A549 (cell line): Measurements from ENCODE around the gene PORCN. TPM values are rescaled to one million over a fixed set of nuclear protein-coding genes. Genes with fewer than 3 reads are reported as not detected.
"Not testable (repeated sequence)": the region's sequence is repeated elsewhere in the genome, so short reads cannot be mapped to it uniquely, and the experiment has no call there.

ENCODE experiments used
- ATAC-seq, 2 experiments: fragments of 200-7000 bp in 1 of 2; fragments of >200 bp in 1 of 2; cut with Nextera tagmentation in 1 of 2; cut with Tn5 transposase in 1 of 2; 3 replicates each; pipeline versions ENCODE4 v1.8.0 to v1.9.1; 2018 to 2020; ENCODE audit warnings: mild to moderate bottlenecking in 1 of 2, moderate library complexity in 1 of 2
- CTCF ChIA-PET: fragments of 300-600 bp; sonication (Branson Sonifier 250); formaldehyde crosslinking; extraction: SDS; loops from one replicate; lab custom pipeline; 2021; ENCODE audit warnings: antibody characterized with exemption, inconsistent platforms; lab: Yijun Ruan, JAX
- POLR2A ChIA-PET: fragments of 350-600 bp; formaldehyde crosslinking; extraction: SDS; loops from one replicate; lab custom pipeline; 2021; ENCODE audit warnings: antibody characterized with exemption, inconsistent platforms; lab: Yijun Ruan, JAX
- DNase-seq, 2 experiments: peaks; one replicate each; pipeline versions ENCODE4 v3.0.0 to v3.0.0-alpha.2; 2011 to 2016; ENCODE audit warnings: low read depth in 1 of 2, low spot score in 1 of 2
- FAIRE-seq: peaks from 2 replicates; lab custom pipeline; 2011; peaks lifted over from hg19 to GRCh38; lab: Jason Lieb, UNC
- H3K27ac ChIP-seq, 2 experiments: fragments of >200 bp; sonication (Bioruptor Twin); formaldehyde crosslinking; 3 replicates each; pipeline ENCODE4 v1.5.1; 2016 to 2017
- H3K4me1 ChIP-seq: fragments of >200 bp; sonication (Bioruptor Twin); formaldehyde crosslinking; 3 replicates; pipeline ENCODE4 v1.6.1; 2016
- H3K4me2 ChIP-seq: fragments of >200 bp; sonication (Bioruptor Twin); formaldehyde crosslinking; 3 replicates; pipeline ENCODE4 v1.6.1; 2016
- H3K4me3 ChIP-seq: fragments of >200 bp; sonication (Bioruptor Twin); formaldehyde crosslinking; 3 replicates; pipeline ENCODE4 v1.5.1; 2016
- H3K9me3 ChIP-seq: fragments of >200 bp; sonication (Bioruptor Twin); formaldehyde crosslinking; 3 replicates; pipeline ENCODE4 v1.6.1; 2016
- CHD2 ChIP-seq: fragments of 150-350 bp; IDR thresholded peaks from 2 replicates; pipeline ENCODE4 v1.6.1; 2014; ENCODE audit warnings: low read length; ENCODE audit not compliant: partially characterized antibody
- EP300 ChIP-seq, 2 experiments: fragments of >200 bp; sonication (Bioruptor Twin); formaldehyde crosslinking; IDR thresholded peaks; 2 replicates in 1 of 2; 3 replicates in 1 of 2; pipeline ENCODE4 v1.6.1; 2016 to 2017
- ESRRA ChIP-seq: fragments of 150-350 bp; IDR thresholded peaks from 2 replicates; pipeline ENCODE4 v1.6.1; 2014; ENCODE audit warnings: mild to moderate bottlenecking, low read length, borderline replicate concordance
- FOSL2 ChIP-seq, 2 experiments: fragments of 450-650 bp in 1 of 2; fragments of >200 bp in 1 of 2; sonication (Bioruptor Twin) in 1 of 2; formaldehyde crosslinking; IDR thresholded peaks; 2 replicates each; pipeline versions ENCODE4 v1.5.0 to v1.6.1; 2016 to 2020; ENCODE audit warnings: mild to moderate bottlenecking in 1 of 2, moderate library complexity in 1 of 2
- HEYL ChIP-seq: fragments of 250-450 bp; sonication (Bioruptor Pico); IDR thresholded peaks from 2 replicates; pipeline ENCODE4 v1.8.0; 2021; ENCODE audit warnings: mild to moderate bottlenecking, moderate library complexity
- HOXB5 ChIP-seq: fragments of 250-450 bp; sonication (Bioruptor Pico); IDR thresholded peaks from 2 replicates; pipeline ENCODE4 v1.5.0; 2020; ENCODE audit warnings: mild to moderate bottlenecking, moderate library complexity
- NPAS2 ChIP-seq: fragments of 250-450 bp; sonication (Bioruptor Pico); IDR thresholded peaks from 2 replicates; pipeline ENCODE4 v1.8.0; 2022; ENCODE audit warnings: mild to moderate bottlenecking, moderate library complexity, borderline replicate concordance
- NR3C1 ChIP-seq: fragments of >200 bp; sonication (Bioruptor Twin); formaldehyde crosslinking; IDR thresholded peaks from 3 replicates; pipeline ENCODE4 v1.6.1; 2017
- POLR2A ChIP-seq: IDR thresholded peaks from 2 replicates; pipeline ENCODE4 v1.6.1; 2012; ENCODE audit warnings: mild to moderate bottlenecking, low read length
- SREBF2 ChIP-seq: fragments of 450-650 bp; IDR thresholded peaks from 2 replicates; pipeline ENCODE4 v1.6.1; 2014; ENCODE audit warnings: mild to moderate bottlenecking, moderate library complexity
- TFCP2L1 ChIP-seq: fragments of 250-450 bp; sonication (Bioruptor Pico); IDR thresholded peaks from 2 replicates; pipeline ENCODE4 v1.5.0; 2021; ENCODE audit warnings: mild to moderate bottlenecking
- ZC3H11A ChIP-seq: fragments of 450-650 bp; IDR thresholded peaks from 2 replicates; pipeline ENCODE4 v1.6.1; 2014; ENCODE audit warnings: antibody characterized with exemption, mild to moderate bottlenecking
- WGBS: methylation state at CpG from one replicate; pipeline ENCODE4 v1.1.6; 2017; ENCODE audit errors: missing lambda C conversion rate; 5-methylcytosine and 5-hydroxymethylcytosine counted together
- polyA plus RNA-seq, 4 experiments: library from polyadenylated mRNA; depleted of rRNA in 3 of 4; stranded (reverse); fragments of >200 nt; fragmentation: RNase III in 1 of 4; extraction: RNeasy Plus Mini Kit Qiagen cat#74134 plus additional on column Dnase treatment in 1 of 4; gene quantifications; 2 replicates in 3 of 4; 3 replicates in 1 of 4; pipeline ENCODE4 v1.2.3, GENCODE V29; 2011 to 2017
- TF ChIP-seq, protein P1 (sequence below): fragments of >200 bp; sonication (Bioruptor Twin); formaldehyde crosslinking; IDR thresholded peaks from 3 replicates; pipeline ENCODE4 v1.6.1; 2016
- TF ChIP-seq, protein P2 (sequence below): fragments of 250-450 bp; sonication (Bioruptor Pico); IDR thresholded peaks from 2 replicates; pipeline ENCODE4 v1.5.0; 2021; ENCODE audit warnings: mild to moderate bottlenecking, moderate library complexity, borderline replicate concordance
- TF ChIP-seq, protein P3 (sequence below): fragments of >200 bp; sonication (Bioruptor Twin); formaldehyde crosslinking; IDR thresholded peaks from 2 replicates; pipeline ENCODE4 v1.6.1; 2016
- TF ChIP-seq, protein P4 (sequence below): fragments of 200-600 bp; sonication (generic); IDR thresholded peaks from 2 replicates; pipeline ENCODE4 v1.6.1; 2016; ENCODE audit warnings: antibody characterized with exemption, mild to moderate bottlenecking, moderate library complexity

The PORCN gene
- polyA plus RNA-seq, 2 of the 4 experiments (the other 2 are of a cell fraction), result 9.4 to 18.6 TPM

- ChIA-PET POLR2A (interaction anchor here (1.2 to 2.0 kb wide), 2 partner anchors 9 to 25 kb away, joined by 3 to 6 read pairs; partner anchors contain the start of genes RBM3 and TBC1D25), CTCF (no interaction called here)
- no peaks in the 10 kb centered on the region for H3K4me1 ChIP-seq
- no peaks in the 10 kb centered on the region for H3K9me3 ChIP-seq
- H3K27ac ChIP-seq, result no peak overlapping the region
- DNase-seq, result no peak
- TF ChIP-seq ESRRA, result no peak
- TF ChIP-seq NR3C1, result no peak
- no peak for TF ChIP-seq POLR2A
- no peak for TF ChIP-seq SREBF2
- TF ChIP-seq, protein P1, sequence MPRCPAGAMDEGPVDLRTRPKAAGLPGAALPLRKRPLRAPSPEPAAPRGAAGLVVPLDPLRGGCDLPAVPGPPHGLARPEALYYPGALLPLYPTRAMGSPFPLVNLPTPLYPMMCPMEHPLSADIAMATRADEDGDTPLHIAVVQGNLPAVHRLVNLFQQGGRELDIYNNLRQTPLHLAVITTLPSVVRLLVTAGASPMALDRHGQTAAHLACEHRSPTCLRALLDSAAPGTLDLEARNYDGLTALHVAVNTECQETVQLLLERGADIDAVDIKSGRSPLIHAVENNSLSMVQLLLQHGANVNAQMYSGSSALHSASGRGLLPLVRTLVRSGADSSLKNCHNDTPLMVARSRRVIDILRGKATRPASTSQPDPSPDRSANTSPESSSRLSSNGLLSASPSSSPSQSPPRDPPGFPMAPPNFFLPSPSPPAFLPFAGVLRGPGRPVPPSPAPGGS, result no peak
- TF ChIP-seq, protein P2, sequence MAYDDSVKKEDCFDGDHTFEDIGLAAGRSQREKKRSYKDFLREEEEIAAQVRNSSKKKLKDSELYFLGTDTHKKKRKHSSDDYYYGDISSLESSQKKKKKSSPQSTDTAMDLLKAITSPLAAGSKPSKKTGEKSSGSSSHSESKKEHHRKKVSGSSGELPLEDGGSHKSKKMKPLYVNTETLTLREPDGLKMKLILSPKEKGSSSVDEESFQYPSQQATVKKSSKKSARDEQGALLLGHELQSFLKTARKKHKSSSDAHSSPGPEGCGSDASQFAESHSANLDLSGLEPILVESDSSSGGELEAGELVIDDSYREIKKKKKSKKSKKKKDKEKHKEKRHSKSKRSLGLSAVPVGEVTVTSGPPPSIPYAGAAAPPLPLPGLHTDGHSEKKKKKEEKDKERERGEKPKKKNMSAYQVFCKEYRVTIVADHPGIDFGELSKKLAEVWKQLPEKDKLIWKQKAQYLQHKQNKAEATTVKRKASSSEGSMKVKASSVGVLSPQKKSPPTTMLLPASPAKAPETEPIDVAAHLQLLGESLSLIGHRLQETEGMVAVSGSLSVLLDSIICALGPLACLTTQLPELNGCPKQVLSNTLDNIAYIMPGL (CRISPR knock-in tag), result no peak
- TF ChIP-seq CHD2, result no peak
- TF ChIP-seq TFCP2L1 (CRISPR knock-in tag), result no peak
- no peak for TF ChIP-seq ZC3H11A
- no peak for TF ChIP-seq EP300 (IDR thresholded peaks at IDR 0.05)
- H3K4me3 ChIP-seq, result no peak overlapping the region
- no peak for ATAC-seq
- no peak for FAIRE-seq
- 88% methylated on average over 3 of the region's 3 CpGs for WGBS
- H3K4me2 ChIP-seq, result no peak overlapping the region
Measured at GRCh38 chrX:48548871-48549270, 40.1 kb downstream of the PORCN start.

GRCh38 chrX:48555731-48556325 is 47.0 kb downstream of the PORCN start:
- H3K27ac ChIP-seq, ATAC-seq, H3K4me1 ChIP-seq, DNase-seq, H3K4me2 ChIP-seq, POLR2A ChIA-PET, CTCF ChIA-PET, H3K4me3 ChIP-seq, FAIRE-seq, H3K9me3 ChIP-seq: not testable (repeated sequence)
- WGBS, result 94% methylated on average over 9 of the region's 9 CpGs

DNA sequence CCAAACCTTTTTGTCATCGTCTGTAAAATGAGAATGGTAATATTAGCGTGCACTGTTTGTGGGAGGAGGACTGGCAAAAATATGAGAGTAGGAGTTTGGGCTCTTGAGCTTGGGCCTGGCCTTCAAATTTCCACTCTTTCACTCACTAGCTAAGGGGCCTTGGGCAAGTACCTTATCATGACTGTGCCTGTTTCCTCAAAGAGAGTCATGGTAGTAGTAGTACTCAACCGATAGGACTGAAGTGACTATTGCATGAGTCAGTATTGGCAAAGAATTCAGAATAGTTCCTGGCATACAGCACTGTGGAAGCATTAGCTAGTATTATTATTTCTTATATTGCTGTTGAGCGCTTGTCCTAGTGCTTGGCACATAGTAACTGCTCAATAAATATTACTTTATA is 49.5 kb downstream of the PORCN start:
- Histone ChIP-seq H3K4me1 (no peaks in the 10 kb centered on the region), H3K9me3 (no peaks in the 10 kb centered on the region), H3K4me3 (no peak overlapping the region), H3K27ac (no peak overlapping the region), H3K4me2 (no peak overlapping the region)
- ATAC-seq, result peak; percentile 82 to 89
- FAIRE-seq, result no peak
- peak; percentile 36 to 47 for DNase-seq
- ChIA-PET POLR2A (interaction anchor here (0.8 to 1.2 kb wide), 2 partner anchors 16 to 19 kb away, joined by 4 to 5 read pairs; partner anchors contain the start of genes RBM3 and TBC1D25), CTCF (interaction anchor here (0.7 to 0.8 kb wide), 2 partner anchors 10 to 18 kb away, joined by 4 read pairs; partner anchors contain the start of gene TBC1D25)
- TF ChIP-seq HOXB5 (CRISPR knock-in tag), result no peak
- no peak for TF ChIP-seq CHD2
- TF ChIP-seq FOSL2 (IDR thresholded peaks at IDR 0.05), result no peak
- TF ChIP-seq FOSL2 (CRISPR knock-in tag; IDR thresholded peaks at IDR 0.05), result 0 out of 2 replicates have a peak, but pooled peaks have one; percentile 45
- 69% methylated on average over 4 of the region's 4 CpGs for WGBS

- Histone ChIP-seq H3K4me3 (no peak overlapping the region), H3K9me3 (no peaks in the 10 kb centered on the region), H3K4me2 (no peak overlapping the region), H3K27ac (no peak overlapping the region), H3K4me1 (no peaks in the 10 kb centered on the region)
- TF ChIP-seq SREBF2, result no peak
- TF ChIP-seq HEYL (CRISPR knock-in tag), result no peak
- TF ChIP-seq, protein P3, sequence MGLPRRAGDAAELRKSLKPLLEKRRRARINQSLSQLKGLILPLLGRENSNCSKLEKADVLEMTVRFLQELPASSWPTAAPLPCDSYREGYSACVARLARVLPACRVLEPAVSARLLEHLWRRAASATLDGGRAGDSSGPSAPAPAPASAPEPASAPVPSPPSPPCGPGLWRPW, result no peak
- TF ChIP-seq NPAS2 (CRISPR knock-in tag), result no peak
- TF ChIP-seq, protein P4, sequence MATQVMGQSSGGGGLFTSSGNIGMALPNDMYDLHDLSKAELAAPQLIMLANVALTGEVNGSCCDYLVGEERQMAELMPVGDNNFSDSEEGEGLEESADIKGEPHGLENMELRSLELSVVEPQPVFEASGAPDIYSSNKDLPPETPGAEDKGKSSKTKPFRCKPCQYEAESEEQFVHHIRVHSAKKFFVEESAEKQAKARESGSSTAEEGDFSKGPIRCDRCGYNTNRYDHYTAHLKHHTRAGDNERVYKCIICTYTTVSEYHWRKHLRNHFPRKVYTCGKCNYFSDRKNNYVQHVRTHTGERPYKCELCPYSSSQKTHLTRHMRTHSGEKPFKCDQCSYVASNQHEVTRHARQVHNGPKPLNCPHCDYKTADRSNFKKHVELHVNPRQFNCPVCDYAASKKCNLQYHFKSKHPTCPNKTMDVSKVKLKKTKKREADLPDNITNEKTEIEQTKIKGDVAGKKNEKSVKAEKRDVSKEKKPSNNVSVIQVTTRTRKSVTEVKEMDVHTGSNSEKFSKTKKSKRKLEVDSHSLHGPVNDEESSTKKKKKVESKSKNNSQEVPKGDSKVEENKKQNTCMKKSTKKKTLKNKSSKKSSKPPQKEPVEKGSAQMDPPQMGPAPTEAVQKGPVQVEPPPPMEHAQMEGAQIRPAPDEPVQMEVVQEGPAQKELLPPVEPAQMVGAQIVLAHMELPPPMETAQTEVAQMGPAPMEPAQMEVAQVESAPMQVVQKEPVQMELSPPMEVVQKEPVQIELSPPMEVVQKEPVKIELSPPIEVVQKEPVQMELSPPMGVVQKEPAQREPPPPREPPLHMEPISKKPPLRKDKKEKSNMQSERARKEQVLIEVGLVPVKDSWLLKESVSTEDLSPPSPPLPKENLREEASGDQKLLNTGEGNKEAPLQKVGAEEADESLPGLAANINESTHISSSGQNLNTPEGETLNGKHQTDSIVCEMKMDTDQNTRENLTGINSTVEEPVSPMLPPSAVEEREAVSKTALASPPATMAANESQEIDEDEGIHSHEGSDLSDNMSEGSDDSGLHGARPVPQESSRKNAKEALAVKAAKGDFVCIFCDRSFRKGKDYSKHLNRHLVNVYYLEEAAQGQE, result no peak
- DNase-seq, result no peak
- no peak for ATAC-seq
- POLR2A ChIA-PET, result no interaction called here
- no peak for FAIRE-seq
- 93% methylated on average over 19 of the region's 24 CpGs for WGBS
- CTCF ChIA-PET, result interaction anchor here (0.7 kb wide), 1 partner anchor 12 kb away, joined by 3 read pairs; no protein-coding TSS in a partner anchor
Measured at GRCh38 chrX:48559636-48560035, 50.8 kb downstream of the PORCN start.
